Breast epithelium (tissue), 3 donors: ENCODE measurements around the gene PSMA3.

Experiments
- POLR2A ChIP-seq: fragments of 450-650 bp; IDR thresholded peaks from one replicate; pipeline ENCODE4 v1.6.1; 2016; ENCODE audit warnings: antibody characterized with exemption, mild to moderate bottlenecking, moderate library complexity
- POLR2AphosphoS5 ChIP-seq, 3 donors: sonication (generic); formaldehyde crosslinking; IDR thresholded peaks; one replicate each; pipeline ENCODE4 v1.6.1; 2017; ENCODE audit warnings: antibody characterized with exemption in 3 of 3
- TF ChIP-seq, protein P1 (sequence below), 3 donors: fragments of 450-650 bp; IDR thresholded peaks; one replicate each; pipeline ENCODE4 v1.5.1; 2016 to 2017; ENCODE audit warnings: antibody characterized with exemption in 3 of 3, mild to moderate bottlenecking in 3 of 3, moderate library complexity in 3 of 3

DNA sequence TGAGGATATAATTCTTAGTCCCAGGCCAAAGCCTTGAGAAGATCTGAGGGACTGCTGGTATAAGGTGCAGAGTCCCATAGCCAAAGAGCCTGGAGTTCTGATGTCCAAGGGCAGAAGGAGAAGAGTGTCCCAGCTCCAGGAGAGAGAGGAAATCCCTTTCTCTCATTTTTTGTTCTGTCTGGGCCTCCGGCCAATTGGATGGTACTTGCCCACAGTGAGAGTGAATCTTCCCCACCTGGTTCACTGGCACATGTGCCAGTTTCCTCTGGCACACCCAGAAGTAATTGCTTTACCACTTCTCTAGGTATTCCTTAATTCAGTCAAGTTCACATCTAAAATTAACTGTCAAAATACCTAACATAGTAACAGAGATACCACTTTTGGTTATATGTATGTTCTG, 69.1 kb downstream of the PSMA3 start:
- TF ChIP-seq, protein P1, sequence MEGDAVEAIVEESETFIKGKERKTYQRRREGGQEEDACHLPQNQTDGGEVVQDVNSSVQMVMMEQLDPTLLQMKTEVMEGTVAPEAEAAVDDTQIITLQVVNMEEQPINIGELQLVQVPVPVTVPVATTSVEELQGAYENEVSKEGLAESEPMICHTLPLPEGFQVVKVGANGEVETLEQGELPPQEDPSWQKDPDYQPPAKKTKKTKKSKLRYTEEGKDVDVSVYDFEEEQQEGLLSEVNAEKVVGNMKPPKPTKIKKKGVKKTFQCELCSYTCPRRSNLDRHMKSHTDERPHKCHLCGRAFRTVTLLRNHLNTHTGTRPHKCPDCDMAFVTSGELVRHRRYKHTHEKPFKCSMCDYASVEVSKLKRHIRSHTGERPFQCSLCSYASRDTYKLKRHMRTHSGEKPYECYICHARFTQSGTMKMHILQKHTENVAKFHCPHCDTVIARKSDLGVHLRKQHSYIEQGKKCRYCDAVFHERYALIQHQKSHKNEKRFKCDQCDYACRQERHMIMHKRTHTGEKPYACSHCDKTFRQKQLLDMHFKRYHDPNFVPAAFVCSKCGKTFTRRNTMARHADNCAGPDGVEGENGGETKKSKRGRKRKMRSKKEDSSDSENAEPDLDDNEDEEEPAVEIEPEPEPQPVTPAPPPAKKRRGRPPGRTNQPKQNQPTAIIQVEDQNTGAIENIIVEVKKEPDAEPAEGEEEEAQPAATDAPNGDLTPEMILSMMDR (IDR thresholded peaks at IDR 0.05) = no peak
- TF ChIP-seq POLR2AphosphoS5 (IDR thresholded peaks at IDR 0.05) = no peak
- TF ChIP-seq POLR2A = no peak
